Caco-2 (cell line): Measurements from ENCODE around the gene JAKMIP3. TPM values are rescaled to one million over a fixed set of nuclear protein-coding genes. Genes with fewer than 3 reads are reported as not detected.
A peak's percentile ranks its signal among the peaks of the same experiment; 100 is the strongest.

Experiments
- BruUV-seq: library from RNA; stranded (reverse); fragments of 400-500 nt; replicated peaks from 2 replicates; lab custom pipeline; 2021; lab: Mats Ljungman, UMichigan
- CTCF ChIA-PET: fragments of 300-600 bp; sonication (Branson Sonifier 250); formaldehyde crosslinking; loops from one replicate; lab custom pipeline; 2022; ENCODE audit warnings: antibody characterized with exemption; lab: Charles Lee
- POLR2A ChIA-PET: fragments of 300-600 bp; sonication (Branson Sonifier 250); formaldehyde crosslinking; loops from one replicate; lab custom pipeline; 2022; ENCODE audit warnings: antibody characterized with exemption; lab: Charles Lee
- DNase-seq, 2 experiments: peaks; one replicate each; pipeline versions ENCODE4 v3.0.0 to v3.0.0-alpha.2; 2020 to 2022
- H3K27me3 ChIP-seq: replicated peaks from 2 replicates; pipeline ENCODE4 v1.6.0; 2011; ENCODE audit warnings: low read length; ENCODE audit not compliant: control insufficient read depth, insufficient read depth
- H3K36me3 ChIP-seq: 2 replicates; pipeline ENCODE4 v1.5.1; 2011; ENCODE audit warnings: low read length; ENCODE audit not compliant: control insufficient read depth, insufficient read depth
- H3K4me1 ChIP-seq: fragments of 250-450 bp; sonication (Bioruptor Pico); 2 replicates; pipeline ENCODE4 v1.5.1; 2020; ENCODE audit warnings: mild to moderate bottlenecking
- H3K4me3 ChIP-seq: 2 replicates; pipeline ENCODE4 v1.5.1; 2011; ENCODE audit warnings: low read depth, mild to moderate bottlenecking, control low read depth, low read length
- H3K9me3 ChIP-seq: fragments of 250-450 bp; sonication (Bioruptor Pico); 2 replicates; pipeline ENCODE4 v1.5.1; 2020; ENCODE audit warnings: mild to moderate bottlenecking, moderate library complexity
- H3K27ac Mint-ChIP-seq: one replicate; pipeline ENCODE4 v1.8.0; 2022; ENCODE audit warnings: mixed read lengths; ENCODE audit not compliant: unreplicated experiment
- H3K27me3 Mint-ChIP-seq: one replicate; pipeline ENCODE4 v1.8.0; 2022; ENCODE audit warnings: mixed read lengths; ENCODE audit not compliant: insufficient read depth, unreplicated experiment
- H3K36me3 Mint-ChIP-seq: one replicate; pipeline ENCODE4 v1.8.0; 2022; ENCODE audit warnings: mild to moderate bottlenecking, mixed read lengths; ENCODE audit not compliant: insufficient read depth, unreplicated experiment
- H3K4me1 Mint-ChIP-seq: one replicate; pipeline ENCODE4 v1.8.0; 2022; ENCODE audit warnings: low read depth, mixed read lengths; ENCODE audit not compliant: unreplicated experiment
- H3K4me3 Mint-ChIP-seq: one replicate; pipeline ENCODE4 v1.8.0; 2022; ENCODE audit warnings: mild to moderate bottlenecking, moderate library complexity, mixed read lengths; ENCODE audit not compliant: unreplicated experiment
- H3K9me3 Mint-ChIP-seq: one replicate; pipeline ENCODE4 v1.8.0; 2022; ENCODE audit warnings: mixed read lengths; ENCODE audit not compliant: unreplicated experiment
- intact Hi-C: fragments of 100-400 bp; cut with micrococcal nuclease; formaldehyde crosslinking; loops from one replicate; pipeline ENCODE4 v1.10.0; 2022; ENCODE audit not compliant: unreplicated experiment
- total RNA-seq: library from RNA; stranded (reverse); gene quantifications from 2 replicates; pipeline ENCODE4 v1.2.3, GENCODE V29; 2022
- TF ChIP-seq, protein P1 (sequence below), 2 experiments: fragments of 200-600 bp in 1 of 2; IDR thresholded peaks; 1 replicate in 1 of 2; 2 replicates in 1 of 2; pipeline versions ENCODE4 v1.5.1 to v1.8.0; 2011 to 2022; ENCODE audit warnings: antibody characterized with exemption in 1 of 2, control low read depth in 1 of 2, inconsistent platforms in 1 of 2, low read depth in 1 of 2, low read length in 1 of 2, mild to moderate bottlenecking in 1 of 2, moderate library complexity in 1 of 2; ENCODE audit not compliant: insufficient read depth in 1 of 2, severe bottlenecking in 1 of 2, unreplicated experiment in 1 of 2

JAKMIP3 gene
- total RNA-seq, 1 experiment from 2014 or later: 0.50 TPM

DNA sequence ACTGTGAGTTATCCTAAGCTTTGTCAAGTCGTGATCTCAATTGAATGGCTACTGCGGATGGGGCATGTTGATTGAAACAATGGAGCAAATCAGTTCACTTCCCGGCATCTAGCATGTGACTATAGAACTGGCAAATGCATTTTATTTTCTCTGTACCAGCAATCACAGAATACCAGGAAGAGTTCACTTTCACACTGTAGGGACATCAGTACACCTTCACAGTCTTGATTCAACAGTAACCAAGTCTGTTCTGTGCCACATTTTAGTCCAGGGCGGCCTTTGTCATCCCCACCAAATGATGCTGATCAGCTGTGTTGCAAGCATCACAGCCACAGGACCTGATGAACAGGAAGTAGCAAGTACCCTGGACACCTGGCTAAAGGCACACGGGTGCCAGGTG lies 32.1 kb upstream of the JAKMIP3 start:
- no peak for DNase-seq
- ChIA-PET POLR2A (no interaction called here), CTCF (no interaction called here)
- H3K27me3 Mint-ChIP-seq: peaks cover 25% of the 10 kb centered on the region
- BruUV-seq: no TSS peak
- H3K4me3 Mint-ChIP-seq: no peak overlapping the region
- H3K4me1 Mint-ChIP-seq: peaks cover 5% of the 10 kb centered on the region
- intact Hi-C loops: no loop called here
- no peaks in the 10 kb centered on the region for H3K36me3 Mint-ChIP-seq
- H3K27me3 ChIP-seq: no peaks in the 10 kb centered on the region
- no peaks in the 10 kb centered on the region for H3K9me3 Mint-ChIP-seq
- H3K9me3 ChIP-seq: no peaks in the 10 kb centered on the region
- no peaks in the 10 kb centered on the region for H3K36me3 ChIP-seq
- no peak overlapping the region for H3K27ac Mint-ChIP-seq
- H3K4me1 ChIP-seq: no peaks in the 10 kb centered on the region
- TF ChIP-seq, protein P1, sequence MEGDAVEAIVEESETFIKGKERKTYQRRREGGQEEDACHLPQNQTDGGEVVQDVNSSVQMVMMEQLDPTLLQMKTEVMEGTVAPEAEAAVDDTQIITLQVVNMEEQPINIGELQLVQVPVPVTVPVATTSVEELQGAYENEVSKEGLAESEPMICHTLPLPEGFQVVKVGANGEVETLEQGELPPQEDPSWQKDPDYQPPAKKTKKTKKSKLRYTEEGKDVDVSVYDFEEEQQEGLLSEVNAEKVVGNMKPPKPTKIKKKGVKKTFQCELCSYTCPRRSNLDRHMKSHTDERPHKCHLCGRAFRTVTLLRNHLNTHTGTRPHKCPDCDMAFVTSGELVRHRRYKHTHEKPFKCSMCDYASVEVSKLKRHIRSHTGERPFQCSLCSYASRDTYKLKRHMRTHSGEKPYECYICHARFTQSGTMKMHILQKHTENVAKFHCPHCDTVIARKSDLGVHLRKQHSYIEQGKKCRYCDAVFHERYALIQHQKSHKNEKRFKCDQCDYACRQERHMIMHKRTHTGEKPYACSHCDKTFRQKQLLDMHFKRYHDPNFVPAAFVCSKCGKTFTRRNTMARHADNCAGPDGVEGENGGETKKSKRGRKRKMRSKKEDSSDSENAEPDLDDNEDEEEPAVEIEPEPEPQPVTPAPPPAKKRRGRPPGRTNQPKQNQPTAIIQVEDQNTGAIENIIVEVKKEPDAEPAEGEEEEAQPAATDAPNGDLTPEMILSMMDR (IDR thresholded peaks at IDR 0.05; ENCODE audit: insufficient read depth in 1 of 2, low read depth in 1 of 2, low read length in 1 of 2, severe bottlenecking in 1 of 2, unreplicated experiment in 1 of 2): no peak
- H3K4me3 ChIP-seq: no peak overlapping the region

DNA sequence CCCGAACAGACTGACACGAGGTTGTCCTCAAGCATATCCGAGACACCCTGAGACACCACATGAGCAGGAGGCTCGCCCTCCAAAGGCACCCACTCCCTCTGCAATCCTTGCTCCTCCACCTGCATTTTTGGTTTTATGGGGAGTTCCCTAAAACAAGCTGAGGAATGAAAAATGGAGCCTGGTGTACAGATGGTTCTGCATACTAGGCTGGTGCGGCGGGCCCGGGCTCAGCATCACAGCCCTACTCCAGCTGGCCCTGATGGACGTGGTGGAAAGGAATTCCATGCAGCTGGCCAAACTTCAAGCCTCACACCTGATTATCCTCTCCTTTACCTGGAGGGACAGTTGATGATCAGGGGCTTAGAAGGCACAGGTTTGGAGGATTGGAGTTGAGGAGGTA lies 30.3 kb upstream of the JAKMIP3 start:
- CTCF ChIA-PET: interaction anchor here (0.7 to 1.0 kb wide), 2 partner anchors 10 to 105 kb away, joined by 3 read pairs; no protein-coding TSS in a partner anchor
- BruUV-seq: no TSS peak
- POLR2A ChIA-PET: no interaction called here

DNA sequence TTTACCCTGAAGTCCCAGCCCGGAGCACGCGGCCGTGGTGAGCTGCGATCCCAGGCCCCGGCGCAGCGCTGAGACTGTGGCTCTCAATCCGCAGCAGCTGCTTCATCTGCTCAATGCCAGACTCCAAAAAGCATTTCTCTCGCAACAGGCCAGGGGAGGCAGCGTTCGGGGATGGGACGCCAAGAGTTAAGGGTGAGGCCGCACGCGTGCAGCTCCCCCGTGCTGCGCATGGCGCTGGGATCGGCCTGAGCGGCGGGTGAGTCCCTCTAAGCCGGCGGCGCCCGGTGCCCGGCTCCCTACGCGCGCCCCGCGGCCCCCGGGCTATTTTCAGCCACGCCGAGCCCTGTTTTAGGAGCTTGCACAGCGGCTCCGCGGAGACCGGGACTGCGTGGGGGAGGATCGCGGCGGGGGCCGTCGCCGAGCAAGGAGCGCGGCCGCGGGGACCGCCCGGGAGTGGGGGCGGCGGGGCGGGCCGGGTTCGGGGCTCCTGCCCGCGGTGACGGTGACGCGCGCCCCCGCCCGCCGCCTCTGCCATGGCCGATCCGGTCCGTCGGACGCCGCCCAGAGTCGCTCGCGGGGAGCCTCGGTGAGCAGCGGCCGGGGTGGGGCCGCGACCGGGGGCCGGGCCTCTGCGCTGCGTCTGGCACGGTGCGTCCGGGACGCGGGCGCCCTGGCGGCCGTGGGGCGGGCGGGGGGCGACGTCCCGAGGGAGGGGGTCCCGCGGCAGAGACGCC lies 29.4 kb upstream of the JAKMIP3 start:
- no peaks in the 10 kb centered on the region for H3K9me3 ChIP-seq
- H3K9me3 Mint-ChIP-seq: no peaks in the 10 kb centered on the region
- H3K4me1 Mint-ChIP-seq: peaks cover 5% of the 10 kb centered on the region
- peak overlapping the region; percentile 66 for H3K4me3 Mint-ChIP-seq
- CTCF ChIA-PET: interaction anchor here (0.7 to 1.0 kb wide), 2 partner anchors 9 to 104 kb away, joined by 3 read pairs; no protein-coding TSS in a partner anchor
- POLR2A ChIA-PET: no interaction called here
- BruUV-seq: no TSS peak
- H3K27me3 Mint-ChIP-seq: peaks cover 30% of the 10 kb centered on the region
- TF ChIP-seq, protein P1 (IDR thresholded peaks at IDR 0.05; ENCODE audit: insufficient read depth in 1 of 2, low read depth in 1 of 2, low read length in 1 of 2, severe bottlenecking in 1 of 2, unreplicated experiment in 1 of 2): no peak
- H3K4me3 ChIP-seq: peak overlapping the region; percentile 38
- no peaks in the 10 kb centered on the region; the same call in 1 of the 2 replicates for H3K27me3 ChIP-seq
- no peaks in the 10 kb centered on the region for H3K4me1 ChIP-seq
- H3K36me3 Mint-ChIP-seq: no peaks in the 10 kb centered on the region
- no peaks in the 10 kb centered on the region for H3K36me3 ChIP-seq
- H3K27ac Mint-ChIP-seq: no peak overlapping the region
- intact Hi-C loops: no loop called here
- DNase-seq: peak in 1 of 2 experiments; percentile 48

More for the DNA sequence above, 30.3 kb upstream of the JAKMIP3 start:
- Mint-ChIP-seq H3K36me3 (no peaks in the 10 kb centered on the region), H3K27ac (no peak overlapping the region), H3K9me3 (no peaks in the 10 kb centered on the region), H3K4me3 (peak overlapping the region; percentile 66), H3K27me3 (peaks cover 25% of the 10 kb centered on the region), H3K4me1 (peaks cover 5% of the 10 kb centered on the region)
- no peaks in the 10 kb centered on the region for H3K9me3 ChIP-seq
- no peaks in the 10 kb centered on the region for H3K4me1 ChIP-seq
- H3K4me3 ChIP-seq: no peak overlapping the region
- TF ChIP-seq, protein P1 (IDR thresholded peaks at IDR 0.05; ENCODE audit: insufficient read depth in 1 of 2, low read depth in 1 of 2, low read length in 1 of 2, severe bottlenecking in 1 of 2, unreplicated experiment in 1 of 2): no peak
- intact Hi-C loops: no loop called here
- H3K36me3 ChIP-seq: no peaks in the 10 kb centered on the region
- DNase-seq: no peak
- no peaks in the 10 kb centered on the region for H3K27me3 ChIP-seq
